ENCODE measurements around the gene ZNF782.
"Not testable (repeated sequence)": the region's sequence is repeated elsewhere in the genome, so short reads cannot be mapped to it uniquely, and the experiment has no call there.

Gene ZNF782

DNA sequence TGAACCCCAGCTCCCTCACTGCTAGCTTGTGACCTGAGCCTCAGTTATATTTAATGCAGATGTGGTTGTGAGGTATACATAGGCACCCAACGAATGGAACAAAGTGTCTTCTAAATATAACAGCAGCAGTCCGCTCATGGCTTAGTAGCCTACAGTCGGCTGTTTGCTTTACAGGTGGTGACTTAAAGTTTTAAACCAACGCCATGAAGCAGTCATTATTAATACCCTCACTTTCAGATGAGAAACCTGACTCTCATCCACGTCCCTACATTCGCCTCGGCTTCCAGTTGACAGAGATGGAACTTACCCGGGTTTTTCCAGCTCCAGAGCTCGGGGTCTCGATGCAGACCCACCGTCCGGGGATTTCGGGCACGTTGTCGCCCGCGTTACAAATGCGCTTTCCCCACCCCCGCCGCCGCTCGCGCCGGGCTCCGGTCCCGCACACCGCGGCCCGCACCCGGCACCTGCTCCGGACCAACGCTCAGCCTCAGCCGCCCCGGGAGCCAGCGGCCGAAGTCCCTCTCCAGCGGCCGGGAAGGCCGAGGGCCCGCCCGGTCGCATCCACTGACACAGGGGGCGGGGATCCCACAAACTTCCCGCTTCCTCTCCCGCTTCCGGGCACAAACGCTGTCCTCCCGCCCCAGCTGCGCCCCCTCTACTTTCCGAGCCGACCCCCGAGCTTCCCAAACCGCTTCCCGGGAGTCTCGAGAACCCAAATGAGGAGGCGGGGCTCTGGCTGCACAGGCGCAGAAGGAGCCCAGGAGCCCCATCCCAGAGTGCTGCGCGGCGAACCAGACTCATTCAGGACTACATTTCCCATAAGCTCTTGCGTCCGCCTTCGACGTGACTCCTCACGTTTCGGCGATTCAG is at the start of gene ZNF782:
Gene ZNF782 (minus strand): TSS at position 734 of the 870 bp plus-strand sequence. CDS start 2,553 bp downstream, outside the sequence.
- peak; percentile 95 for DNase-seq

DNA sequence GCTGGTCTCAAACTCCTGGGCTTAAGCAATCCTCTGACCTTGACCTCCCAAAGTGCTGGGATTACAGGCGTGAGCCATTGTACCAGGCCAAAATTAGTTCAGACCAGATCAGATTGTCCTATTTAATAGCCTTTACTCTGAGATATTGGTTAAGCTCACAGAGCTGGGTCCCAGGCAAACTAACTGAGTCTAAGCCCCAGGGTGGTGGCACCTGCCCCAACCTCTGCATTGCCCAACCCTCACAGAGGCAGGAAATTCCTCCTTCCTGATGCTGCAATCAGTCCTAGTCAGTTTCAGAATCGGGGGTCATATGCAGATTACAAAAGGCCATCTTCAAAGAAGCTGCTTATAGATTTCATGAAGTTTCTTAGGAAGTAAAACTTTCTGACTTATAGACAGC is 45.7 kb upstream of the ZNF782 start:
- not testable (repeated sequence) for DNase-seq

DNA sequence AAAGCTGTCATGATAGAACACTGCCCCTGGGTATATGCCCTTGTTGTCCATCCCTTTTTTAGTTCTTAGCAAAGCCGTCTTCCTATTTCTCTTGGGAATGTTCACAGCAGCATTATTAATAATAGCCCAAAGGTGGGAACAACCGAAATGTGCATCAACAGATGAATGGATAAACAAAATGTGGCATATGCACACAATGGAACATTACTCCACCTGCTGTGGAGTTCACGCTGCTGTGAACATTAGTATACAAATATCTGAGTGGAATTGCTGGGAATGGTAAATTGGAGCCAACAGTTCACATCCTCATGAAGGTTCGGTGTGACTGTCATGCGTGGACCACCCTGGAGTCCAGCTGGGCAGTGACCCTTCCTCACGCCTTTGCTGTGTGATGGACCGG is 37.8 kb upstream of the ZNF782 start:
- peak; percentile 54 for DNase-seq

DNA sequence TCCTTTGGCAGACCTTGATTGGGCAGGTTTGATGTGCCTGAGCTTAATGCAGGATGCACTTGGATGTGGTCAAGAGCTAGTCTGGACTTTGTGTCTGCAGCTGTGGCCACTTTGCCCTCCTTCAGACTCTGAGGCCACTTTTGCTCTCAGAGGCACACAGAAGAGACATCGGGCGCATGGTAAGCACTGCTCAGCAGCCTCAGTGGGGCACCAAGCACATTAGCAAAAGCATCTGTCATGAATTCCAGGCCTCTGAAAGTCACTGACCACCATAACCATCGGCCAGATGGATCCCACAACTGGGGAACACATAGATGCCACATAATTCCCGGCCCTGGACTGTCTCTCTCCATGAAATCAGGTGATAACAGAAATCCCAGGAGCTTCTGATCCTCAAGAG is 34.3 kb upstream of the ZNF782 start:
- DNase-seq = no peak

DNA sequence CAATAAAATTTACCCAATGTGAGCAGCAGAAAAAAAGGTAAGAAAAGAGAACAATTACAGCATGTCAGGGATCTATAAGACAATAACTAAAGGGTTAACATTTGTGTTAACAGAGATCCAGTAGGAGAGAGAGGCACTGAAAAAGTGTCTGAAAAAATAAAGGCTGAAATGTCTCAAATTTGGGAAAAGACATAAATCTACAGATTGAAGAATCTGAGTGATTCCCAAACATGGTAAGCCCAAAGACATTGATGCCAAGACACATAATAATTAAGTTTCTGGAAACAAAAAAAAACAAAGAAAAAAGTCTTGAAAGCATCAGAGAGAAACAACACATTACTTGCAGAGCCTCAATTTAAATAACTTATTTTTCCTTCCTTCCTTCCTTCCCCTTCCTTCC is 31.1 kb upstream of the ZNF782 start:
- DNase-seq = no peak

DNA sequence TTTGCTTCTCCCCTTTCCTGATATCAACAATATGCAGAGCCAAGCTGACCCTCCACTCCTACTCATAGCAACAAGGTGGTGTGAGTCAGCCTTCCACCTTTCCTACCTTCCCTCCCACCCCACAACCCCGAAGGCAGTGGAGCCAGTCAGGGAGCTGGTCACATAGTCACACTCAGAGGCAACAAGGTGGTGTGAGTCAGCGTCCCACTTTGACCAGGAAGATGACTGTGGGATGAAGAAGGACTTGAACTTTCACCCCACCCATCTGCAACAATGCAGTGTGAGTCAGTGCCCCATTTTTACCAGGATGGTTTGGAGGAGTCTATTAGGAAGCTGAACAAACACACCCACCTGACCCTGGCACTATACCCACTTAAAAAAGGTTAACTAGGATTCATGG is 30.1 kb upstream of the ZNF782 start:
- DNase-seq = no peak

DNA sequence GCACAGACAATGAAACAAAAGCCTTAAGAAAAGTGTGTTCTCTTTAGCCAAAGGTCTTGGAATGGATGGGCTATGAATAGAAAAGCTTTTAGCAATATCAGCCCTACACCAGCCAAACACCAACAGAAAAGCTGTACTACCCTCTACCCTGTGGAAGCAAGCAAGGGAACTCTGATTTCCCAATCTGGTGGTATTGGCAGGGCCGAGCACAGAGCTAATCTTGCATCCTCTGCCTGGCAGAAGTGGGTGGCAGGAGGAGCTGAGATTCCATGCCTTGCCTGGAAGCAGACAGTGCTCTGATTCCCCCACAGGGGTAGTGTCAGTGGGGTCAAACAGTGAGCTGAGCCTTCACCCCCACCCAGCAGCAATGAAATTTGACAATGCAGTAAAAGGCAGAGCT is 29.6 kb upstream of the ZNF782 start:
- no peak for DNase-seq

DNA sequence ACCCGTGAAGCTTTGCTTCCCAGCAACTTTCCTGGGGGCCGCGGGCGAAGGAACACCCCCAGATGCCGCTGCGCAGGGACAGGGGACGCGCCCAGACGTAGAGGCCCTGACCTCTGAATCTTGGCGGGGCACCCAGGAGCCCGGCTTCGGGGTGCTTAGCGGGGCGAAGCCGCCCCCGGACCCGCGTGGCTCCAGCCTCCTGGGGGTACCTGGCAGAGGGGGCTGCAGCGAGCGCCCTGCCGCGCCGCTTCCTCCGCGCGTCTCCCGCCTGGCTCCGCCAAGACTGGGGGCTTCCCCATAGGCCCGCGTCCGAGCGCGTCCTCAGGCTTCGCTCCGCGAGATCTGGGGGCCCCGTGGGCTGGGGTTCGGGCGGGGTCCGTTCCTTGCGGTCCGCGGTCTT is 23.0 kb upstream of the ZNF782 start:
- peak; percentile 23 for DNase-seq

DNA sequence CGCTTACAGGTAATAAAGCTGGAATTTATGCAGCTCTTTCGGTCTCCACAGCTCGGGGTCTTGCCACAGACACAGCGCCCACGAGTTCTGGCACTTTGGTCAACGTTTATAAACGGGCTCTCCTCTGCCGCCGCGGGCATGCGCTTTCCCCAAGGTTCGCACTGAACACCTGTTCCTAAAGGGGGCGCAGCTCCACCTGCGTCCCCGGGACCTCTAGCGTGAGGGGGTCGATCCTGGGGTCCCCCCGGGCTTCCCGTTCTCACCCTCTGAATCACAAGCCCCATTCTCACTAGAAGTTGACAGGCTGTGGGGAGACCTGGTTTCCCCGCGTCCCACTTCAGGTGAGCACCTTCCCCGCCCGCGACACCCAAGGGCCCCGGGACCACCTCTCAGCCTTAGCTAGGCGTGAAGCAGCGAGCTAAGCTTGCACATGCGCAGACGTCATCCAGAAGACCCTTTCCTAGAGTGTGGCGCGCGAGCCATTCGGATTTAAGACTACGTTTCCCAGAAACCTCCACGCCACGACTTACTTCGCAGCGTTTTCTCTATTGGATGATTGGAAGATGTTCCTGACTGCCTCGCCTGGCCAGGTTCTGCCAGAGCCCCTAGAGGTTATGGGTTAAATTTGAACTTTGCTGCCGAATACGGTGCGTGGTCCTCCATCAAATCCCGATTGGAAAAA is 21.3 kb upstream of the ZNF782 start:
- peak; percentile 88 for DNase-seq

DNA sequence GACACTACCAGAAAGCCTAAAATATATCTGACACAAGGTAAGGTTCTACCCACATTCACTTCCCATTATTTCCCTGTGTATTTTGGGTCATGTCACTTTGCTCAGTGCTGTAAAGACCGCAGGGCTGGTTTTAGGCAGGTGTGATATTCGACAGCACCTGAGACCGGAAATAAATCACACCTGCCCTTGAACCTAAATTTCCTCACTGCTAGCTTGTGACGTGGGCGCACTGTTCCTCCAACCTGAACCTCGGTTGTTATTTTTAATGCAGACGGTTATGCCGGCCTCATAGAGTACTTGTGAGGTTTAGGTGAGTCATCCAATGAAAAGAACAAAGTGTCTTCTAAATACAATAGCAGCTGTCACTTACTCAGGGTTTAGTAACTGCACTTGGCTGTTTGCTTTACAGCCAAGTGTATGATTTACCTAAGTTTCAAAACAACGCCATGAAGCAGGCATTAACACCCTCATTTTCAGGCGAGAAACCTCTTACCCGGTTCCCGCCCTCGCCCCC is 20.7 kb upstream of the ZNF782 start:
- no peak for DNase-seq

DNA sequence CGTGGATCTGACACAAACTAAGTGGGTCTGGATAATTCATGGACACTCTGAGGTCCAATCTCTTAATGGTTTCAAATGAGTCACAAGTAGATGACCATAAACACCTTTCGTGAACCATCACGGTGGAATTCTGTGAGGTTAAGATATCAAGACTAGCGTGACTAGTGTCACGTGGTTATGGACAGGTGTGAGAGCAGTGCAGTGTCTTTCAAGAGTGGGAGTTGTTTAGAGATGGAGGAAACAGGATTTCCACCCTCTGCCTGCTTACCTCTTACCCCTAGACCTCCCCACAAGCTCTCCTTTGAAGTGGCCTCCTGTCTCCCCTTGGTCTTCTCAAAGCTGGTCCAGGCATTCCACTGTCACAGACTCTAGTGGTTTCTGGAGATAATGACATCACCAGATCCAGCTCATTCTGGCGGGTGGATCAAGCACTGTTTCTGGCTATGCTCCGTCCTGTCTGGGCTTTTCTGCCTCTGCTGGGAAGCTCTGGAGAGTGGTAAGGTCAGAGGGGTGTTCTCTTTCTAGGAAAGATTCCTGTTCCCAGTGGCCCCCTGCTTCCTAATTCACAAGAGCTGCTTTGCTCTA is 20.0 kb upstream of the ZNF782 start:
- DNase-seq = no peak

DNA sequence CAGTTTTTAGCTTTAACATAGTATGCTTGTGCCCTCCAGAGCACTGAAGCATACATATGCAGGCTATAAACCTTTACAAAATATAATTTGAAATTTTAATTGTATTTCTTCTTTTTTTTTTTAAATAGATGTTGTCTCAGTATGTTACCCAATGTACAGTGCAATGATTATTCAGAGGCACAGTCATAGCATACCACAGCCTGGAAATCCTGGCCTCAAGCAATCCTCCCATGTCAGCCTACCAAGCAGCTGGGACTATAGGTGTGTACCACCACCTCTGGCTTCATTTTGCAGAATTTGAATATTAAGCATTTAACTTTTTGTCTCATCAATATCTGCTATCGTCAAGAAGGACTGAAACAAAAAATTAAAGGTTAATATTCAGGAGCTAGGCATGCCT is 16.9 kb upstream of the ZNF782 start:
- no peak for DNase-seq

DNA sequence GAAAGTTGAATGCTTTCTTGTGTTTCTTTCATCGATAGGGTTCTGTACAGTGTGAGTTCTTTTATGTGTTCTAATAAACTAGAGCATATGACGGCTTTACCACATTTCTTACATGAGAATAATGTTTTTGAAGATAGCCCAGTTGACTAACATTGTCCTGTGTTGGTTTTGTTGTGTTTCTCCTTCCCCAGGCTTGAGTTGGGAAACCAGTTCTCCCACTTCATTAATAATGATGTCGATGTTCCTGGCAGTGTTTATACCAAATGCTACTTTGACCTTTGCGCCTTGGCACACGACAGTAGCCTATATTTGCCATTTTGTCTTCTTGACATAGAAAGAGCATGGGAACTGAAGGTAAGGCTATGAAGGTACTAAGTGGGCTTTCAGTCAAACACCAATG is 14.4 kb upstream of the ZNF782 start:
- no peak for DNase-seq

DNA sequence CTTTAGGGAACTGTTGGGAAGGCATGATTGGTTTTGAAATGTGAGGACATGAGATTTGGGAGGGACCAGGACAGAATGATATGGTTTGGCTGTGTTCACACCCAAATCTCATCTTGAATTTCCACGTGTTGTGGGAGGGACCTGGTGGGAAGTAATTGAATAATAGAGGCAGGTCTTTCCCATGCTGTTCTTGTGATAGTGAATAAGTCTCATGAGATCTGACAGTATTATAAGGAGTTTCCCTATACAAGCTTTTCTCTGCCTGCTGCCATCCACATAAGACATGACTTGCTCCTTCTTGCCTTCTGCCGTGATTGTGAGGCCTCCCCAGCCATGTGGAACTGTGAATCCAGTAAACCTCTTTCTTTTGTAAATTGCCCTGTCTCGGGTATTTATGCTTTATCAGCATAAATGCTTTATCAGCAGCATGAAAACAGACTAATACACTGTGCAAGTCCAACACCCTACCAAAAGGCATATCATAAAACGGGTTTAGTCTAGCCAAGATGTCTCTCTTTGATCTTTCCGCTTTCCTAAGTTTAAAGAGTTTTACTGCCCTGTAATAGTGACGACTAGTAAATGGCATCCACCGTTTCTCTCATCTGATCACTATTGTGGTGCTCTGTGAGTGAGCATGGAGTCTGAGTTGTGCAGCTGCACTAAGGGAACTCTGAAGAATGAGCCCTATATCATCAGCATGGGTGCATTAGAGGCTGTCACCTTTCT is 12.9 kb upstream of the ZNF782 start:
- no peak for DNase-seq

DNA sequence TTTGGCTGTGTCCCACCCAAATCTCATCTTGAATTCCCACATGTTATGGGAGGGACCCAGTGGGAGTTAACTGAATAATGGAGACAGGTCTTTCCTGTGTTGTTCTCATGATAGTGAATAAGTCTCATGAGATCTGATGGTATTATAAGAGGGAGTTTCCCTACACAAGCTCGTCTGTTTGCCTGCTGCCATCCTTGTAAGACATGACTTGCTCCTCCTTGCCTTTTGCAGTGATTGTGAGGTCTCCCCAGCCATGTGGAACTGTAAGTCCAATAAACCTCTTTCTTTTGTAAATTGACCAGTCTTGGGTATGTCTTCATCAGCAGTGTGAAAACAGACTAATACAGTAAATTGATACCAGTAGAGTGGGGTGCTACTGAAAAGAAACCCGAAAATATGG is 10.9 kb upstream of the ZNF782 start:
- not testable (repeated sequence) for DNase-seq

DNA sequence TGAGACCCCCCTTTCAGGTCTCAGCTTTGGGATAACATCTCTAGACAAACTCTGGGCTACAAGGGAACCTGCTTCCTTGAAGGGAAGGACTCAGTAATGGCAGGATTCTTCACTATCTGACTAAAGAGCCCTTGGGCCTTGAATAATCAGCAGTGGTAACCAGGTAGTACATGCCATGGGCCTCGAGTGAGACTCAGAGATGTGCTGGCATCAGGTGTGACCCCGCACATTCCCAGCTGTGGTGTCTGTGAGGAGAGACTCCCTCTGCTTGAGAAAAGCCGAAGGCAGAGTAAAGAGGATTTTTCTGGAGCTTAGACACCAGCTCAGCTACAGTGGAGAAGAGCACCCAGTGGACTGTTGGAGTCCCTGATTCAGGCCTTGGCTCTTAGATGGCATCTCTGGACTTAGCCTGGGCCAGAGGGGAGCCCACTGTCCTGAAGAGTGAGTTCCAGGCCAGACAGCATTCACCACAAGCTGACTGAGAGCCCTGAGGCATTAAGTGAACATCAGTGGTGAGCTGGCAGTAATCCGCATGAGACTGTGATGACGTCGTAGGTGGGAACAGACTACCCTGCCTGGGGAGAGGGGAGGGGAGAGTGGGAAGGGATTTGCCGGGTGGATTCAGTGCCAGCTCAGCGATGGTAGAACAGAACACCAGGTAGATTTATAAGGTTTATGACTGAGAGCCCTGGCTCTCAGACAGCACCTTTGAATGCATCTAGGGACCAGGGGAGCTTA is 5.3 kb upstream of the ZNF782 start:
- peak; percentile 23 for DNase-seq

DNA sequence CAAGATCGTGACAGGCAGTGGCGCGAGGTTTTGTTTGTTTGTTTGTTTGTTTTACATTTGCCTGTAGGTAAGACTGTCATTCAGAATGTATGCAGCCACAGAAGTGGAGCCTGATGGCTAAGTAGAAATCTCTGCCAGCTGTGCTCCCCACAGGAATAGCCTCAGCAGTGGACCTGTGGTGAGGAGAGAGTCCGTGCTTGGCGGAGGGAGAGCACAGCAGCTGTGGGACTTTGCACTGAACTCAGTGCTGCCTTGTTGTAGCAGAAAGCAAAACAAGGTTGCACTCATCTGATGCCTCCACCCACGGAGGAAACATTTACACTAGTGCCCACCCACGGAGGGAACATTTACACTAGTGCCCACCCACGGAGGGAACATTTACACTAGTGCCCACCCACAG is 4.4 kb upstream of the ZNF782 start:
- DNase-seq = no peak

DNA sequence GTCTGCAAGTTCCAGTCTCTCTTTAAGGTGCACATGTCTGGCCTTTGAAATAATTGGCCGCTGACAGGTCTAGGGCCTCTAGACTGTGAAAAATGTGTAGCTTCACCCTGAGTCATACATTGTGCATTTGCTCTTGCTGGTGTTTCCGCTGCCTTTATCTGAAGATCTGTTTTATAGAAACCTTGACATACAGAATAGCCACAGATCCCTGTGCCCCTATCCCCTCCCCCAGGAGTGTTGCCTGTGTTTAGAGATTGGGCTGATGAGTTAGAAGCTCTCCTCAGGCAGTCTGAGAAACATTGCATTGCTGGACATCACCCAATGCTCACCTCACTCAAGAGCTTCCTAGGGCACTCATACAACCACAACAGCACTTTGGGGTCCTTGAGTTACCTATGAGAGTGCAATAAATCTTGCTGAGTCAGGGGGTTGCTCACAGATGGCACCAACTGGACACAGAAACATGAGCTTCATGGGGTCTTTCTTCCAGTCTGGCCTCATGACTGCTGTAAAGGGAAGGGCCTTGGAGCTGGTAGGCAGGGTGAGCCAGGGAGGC is 3.8 kb upstream of the ZNF782 start:
- no peak for DNase-seq

DNA sequence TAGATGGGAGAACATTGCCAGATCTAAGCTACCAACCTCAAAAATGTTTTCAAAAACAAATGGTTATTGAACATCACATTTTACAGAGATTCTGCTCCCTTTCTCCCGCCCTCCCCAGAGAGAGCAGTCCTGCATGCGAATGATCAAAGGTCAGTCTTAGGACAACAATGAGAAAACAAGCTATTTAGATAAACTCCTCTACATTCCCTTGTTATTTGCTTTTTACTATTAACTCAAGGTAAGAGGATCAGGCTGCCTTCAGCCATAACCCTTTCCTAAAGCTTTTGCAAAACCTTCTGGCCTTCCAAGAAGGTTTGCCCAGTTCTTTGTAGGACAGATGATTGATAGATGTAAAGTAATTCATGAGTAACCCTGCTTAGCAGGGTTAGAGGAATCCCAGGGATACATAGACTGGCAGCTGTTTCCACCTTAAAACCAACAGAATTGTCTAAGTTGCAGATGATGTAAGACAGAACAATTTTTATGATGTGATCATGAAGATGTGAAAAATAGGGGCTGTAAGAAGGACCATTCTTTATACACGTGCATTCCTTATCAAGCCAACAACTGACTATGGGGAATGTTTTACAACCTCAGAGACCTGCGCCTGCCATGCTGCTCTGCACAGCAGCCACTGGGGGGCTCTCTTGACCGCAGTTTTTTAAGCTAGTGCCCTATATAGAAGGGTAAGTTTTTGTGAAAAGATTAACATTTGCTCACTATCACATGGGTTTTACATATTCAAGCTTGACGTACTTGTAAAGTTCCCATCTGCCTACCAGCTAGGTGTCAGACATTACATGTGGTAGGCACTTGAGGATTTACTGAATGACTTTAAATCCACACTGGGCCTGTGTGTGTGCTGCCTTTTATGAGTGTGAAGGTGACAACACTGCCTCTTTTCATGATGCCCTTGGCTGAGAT is 2.3 kb upstream of the ZNF782 start:
- peak; percentile 70 for DNase-seq

DNA sequence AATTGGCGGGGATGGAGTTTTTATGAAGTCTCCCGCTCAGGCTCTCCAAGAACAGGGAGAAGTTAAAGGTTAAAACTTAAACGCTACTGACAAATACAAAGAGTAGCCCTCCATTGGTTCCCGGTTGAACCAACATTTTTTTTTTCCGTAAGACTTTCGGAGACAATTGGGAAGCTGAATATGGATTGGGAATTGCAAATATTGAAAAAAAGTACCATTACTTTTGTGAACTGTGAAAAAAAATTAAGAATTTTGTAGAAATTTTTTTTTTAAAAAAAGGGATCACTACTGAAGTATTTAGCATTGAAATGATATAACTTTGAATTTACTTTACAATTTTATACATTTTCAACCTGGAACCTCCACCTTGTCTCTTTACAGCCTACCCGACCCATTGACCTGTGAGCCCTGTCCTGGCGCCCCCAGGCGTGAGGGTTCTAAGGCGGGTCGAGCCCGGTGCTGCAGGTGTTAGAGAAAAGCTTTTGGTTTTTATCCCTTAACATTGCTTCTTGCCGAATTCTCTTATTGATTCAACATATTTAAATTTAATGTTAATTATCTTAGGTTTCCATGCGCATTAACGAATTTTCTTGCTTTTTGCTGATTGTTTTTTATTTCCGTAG is 448 bp upstream of the ZNF782 start:
- no peak for DNase-seq
